Upper lobe of left lung (tissue), 6 donors: ENCODE measurements around the gene BANF2. TPM values are rescaled to one million over a fixed set of nuclear protein-coding genes. Genes with fewer than 3 reads are reported as not detected.
A peak's percentile ranks its signal among the peaks of the same experiment; 100 is the strongest.

Source experiments
- ATAC-seq, 2 donors: fragments of 200-7000 bp; cut with Tn5 transposase; one replicate each; pipeline ENCODE4 v1.9.1; 2022; ENCODE audit warnings: mild to moderate bottlenecking in 2 of 2, moderate library complexity in 2 of 2; ENCODE audit not compliant: low FRiP score in 2 of 2
- DNase-seq, 2 donors: peaks; one replicate each; pipeline ENCODE4 v3.0.0-alpha.2; 2019 to 2020
- H3K27ac ChIP-seq, 4 donors: fragments of 200-600 bp; sonication (generic); one replicate each; pipeline ENCODE4 v1.5.1; 2016 to 2019
- H3K27me3 ChIP-seq, 4 donors: fragments of 200-600 bp; sonication (generic); one replicate each; pipeline ENCODE4 v1.5.1; 2017 to 2019
- H3K36me3 ChIP-seq, 4 donors: fragments of 200-600 bp; sonication (generic); one replicate each; pipeline ENCODE4 v1.5.1; 2016 to 2019
- H3K4me1 ChIP-seq, 4 donors: fragments of 200-600 bp; sonication (generic); one replicate each; pipeline ENCODE4 v1.5.1; 2018 to 2019
- H3K4me3 ChIP-seq, 4 donors: fragments of 200-600 bp; sonication (generic); one replicate each; pipeline ENCODE4 v1.5.1; 2017 to 2019; ENCODE audit warnings: mild to moderate bottlenecking in 2 of 4, moderate library complexity in 1 of 4
- H3K9me3 ChIP-seq, 4 donors: fragments of 200-600 bp; sonication (generic); one replicate each; pipeline ENCODE4 v1.5.1; 2018 to 2019
- EP300 ChIP-seq, 4 donors: sonication (generic); formaldehyde crosslinking; IDR thresholded peaks; one replicate each; pipeline ENCODE4 v1.5.1; 2017; ENCODE audit warnings: antibody characterized with exemption in 4 of 4, control low read depth in 2 of 4
- POLR2A ChIP-seq, 4 donors: fragments of 450-650 bp; IDR thresholded peaks; one replicate each; pipeline ENCODE4 v1.5.1; 2016 to 2017; ENCODE audit warnings: antibody characterized with exemption in 4 of 4, mild to moderate bottlenecking in 2 of 4
- POLR2AphosphoS5 ChIP-seq, 2 donors: sonication (generic); formaldehyde crosslinking; IDR thresholded peaks; one replicate each; pipeline ENCODE4 v1.5.1; 2017; ENCODE audit warnings: antibody characterized with exemption in 2 of 2
- WGBS, 2 donors: methylation state at CpG; one replicate each; pipeline ENCODE4 v1.1.5; 2017 to 2018; 5-methylcytosine and 5-hydroxymethylcytosine counted together
- total RNA-seq, 6 donors: library from RNA; depleted of rRNA in 4 of 6; stranded (reverse); fragments of >200 nt in 4 of 6; gene quantifications; one replicate each; pipeline versions ENCODE4 v1.1.0 to v1.2.1, GENCODE V29; 2016 to 2021
- TF ChIP-seq, protein P1 (sequence below), 6 experiments: fragments of 450-650 bp in 4 of 6; fragments of 200-600 bp in 2 of 6; sonication (generic) in 2 of 6; IDR thresholded peaks; one replicate each; pipeline ENCODE4 v1.5.1; 2016 to 2019; ENCODE audit warnings: antibody characterized with exemption in 6 of 6
- donor health status: DM: no; HTN: no; CAD: no; lungs with moderate emphysema.
- donor health status: DM: no; HTN: yes; CAD: no; lungs with severe emphysema.

The BANF2 gene
- total RNA-seq, 6 donors from 2014 or later, result not detected

GRCh38 chr20:17680836-17681725 lies 18.7 kb upstream of the BANF2 start:
- DNase-seq (peak; percentile 87 to 98), ATAC-seq (peak; percentile 52 to 66)
- WGBS, 2 donors, result 0% methylated on average over 12 of the region's 110 CpGs
- peaks cover 0 to 27% (median 2%) of the 10 kb centered on the region in 4 donors for H3K36me3 ChIP-seq
- no peak for TF ChIP-seq POLR2A (IDR thresholded peaks at IDR 0.05)
- no peak for TF ChIP-seq EP300 (IDR thresholded peaks at IDR 0.05)
- peak; percentile 7 to 45 for TF ChIP-seq POLR2AphosphoS5 (IDR thresholded peaks at IDR 0.05)
- TF ChIP-seq, protein P1, sequence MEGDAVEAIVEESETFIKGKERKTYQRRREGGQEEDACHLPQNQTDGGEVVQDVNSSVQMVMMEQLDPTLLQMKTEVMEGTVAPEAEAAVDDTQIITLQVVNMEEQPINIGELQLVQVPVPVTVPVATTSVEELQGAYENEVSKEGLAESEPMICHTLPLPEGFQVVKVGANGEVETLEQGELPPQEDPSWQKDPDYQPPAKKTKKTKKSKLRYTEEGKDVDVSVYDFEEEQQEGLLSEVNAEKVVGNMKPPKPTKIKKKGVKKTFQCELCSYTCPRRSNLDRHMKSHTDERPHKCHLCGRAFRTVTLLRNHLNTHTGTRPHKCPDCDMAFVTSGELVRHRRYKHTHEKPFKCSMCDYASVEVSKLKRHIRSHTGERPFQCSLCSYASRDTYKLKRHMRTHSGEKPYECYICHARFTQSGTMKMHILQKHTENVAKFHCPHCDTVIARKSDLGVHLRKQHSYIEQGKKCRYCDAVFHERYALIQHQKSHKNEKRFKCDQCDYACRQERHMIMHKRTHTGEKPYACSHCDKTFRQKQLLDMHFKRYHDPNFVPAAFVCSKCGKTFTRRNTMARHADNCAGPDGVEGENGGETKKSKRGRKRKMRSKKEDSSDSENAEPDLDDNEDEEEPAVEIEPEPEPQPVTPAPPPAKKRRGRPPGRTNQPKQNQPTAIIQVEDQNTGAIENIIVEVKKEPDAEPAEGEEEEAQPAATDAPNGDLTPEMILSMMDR (IDR thresholded peaks at IDR 0.05), result peak; percentile 87 to 99 (median 98)
- peaks cover 26 to 51% (median 35%) of the 10 kb centered on the region in 4 donors for H3K4me1 ChIP-seq
- H3K27ac ChIP-seq, result peak overlapping the region; percentile 95 to 99 (median 96)
- H3K27me3 ChIP-seq, result no peaks in the 10 kb centered on the region
- no peaks in the 10 kb centered on the region for H3K9me3 ChIP-seq
- H3K4me3 ChIP-seq, result peak overlapping the region; percentile 69 to 98 (median 84)

GRCh38 chr20:17681726-17682102 lies 18.1 kb upstream of the BANF2 start:
- TF ChIP-seq, protein P1 (IDR thresholded peaks at IDR 0.05), result peak in 2 of 6 experiments; percentile 3 to 4
- TF ChIP-seq POLR2AphosphoS5 (IDR thresholded peaks at IDR 0.05), result no peak
- Histone ChIP-seq H3K36me3 (peaks cover 0 to 21% (median 2%) of the 10 kb centered on the region in 4 donors), H3K9me3 (no peaks in the 10 kb centered on the region), H3K27ac (peak overlapping the region; percentile 95 to 99 (median 96)), H3K4me1 (peaks cover 23 to 50% (median 32%) of the 10 kb centered on the region in 4 donors), H3K27me3 (no peaks in the 10 kb centered on the region), H3K4me3 (peak overlapping the region; percentile 69 to 98 (median 90))
- 1 to 5% methylated on average over 22 to 25 of the region's 65 CpGs for WGBS, 2 donors
- ATAC-seq, result no peak
- no peak for DNase-seq

GRCh38 chr20:17682103-17682888 lies 17.5 kb upstream of the BANF2 start, which contains the start of gene RRBP1:
Gene RRBP1 (minus strand): TSS chr20:17682242. CDS start chr20:17660507, 21,735 bp downstream.
- TF ChIP-seq POLR2AphosphoS5 (IDR thresholded peaks at IDR 0.05), result peak; percentile 94 to 95
- TF ChIP-seq, protein P1 (IDR thresholded peaks at IDR 0.05), result peak; percentile 62 to 88 (median 82)
- peak in 1 of 4 donors; percentile 32 for TF ChIP-seq EP300 (IDR thresholded peaks at IDR 0.05)
- TF ChIP-seq POLR2A (IDR thresholded peaks at IDR 0.05), result peak in 3 of 4 donors; percentile 96 to 99 (median 98)
- ATAC-seq (peak; percentile 96 to 98), DNase-seq (peak; percentile 98 to 99)
- Histone ChIP-seq H3K36me3 (peaks cover 0 to 20% (median 2%) of the 10 kb centered on the region in 4 donors), H3K27ac (peak within 1 kb of the TSS; percentile 95 to 99 (median 96)), H3K4me1 (peaks cover 20 to 50% (median 31%) of the 10 kb centered on the region in 4 donors), H3K27me3 (no peaks in the 10 kb centered on the region), H3K4me3 (peak within 1 kb of the TSS; percentile 69 to 98 (median 90)), H3K9me3 (no peaks in the 10 kb centered on the region)
- WGBS, 2 donors, result 0% methylated on average over 1 to 16 of the region's 79 CpGs

DNA sequence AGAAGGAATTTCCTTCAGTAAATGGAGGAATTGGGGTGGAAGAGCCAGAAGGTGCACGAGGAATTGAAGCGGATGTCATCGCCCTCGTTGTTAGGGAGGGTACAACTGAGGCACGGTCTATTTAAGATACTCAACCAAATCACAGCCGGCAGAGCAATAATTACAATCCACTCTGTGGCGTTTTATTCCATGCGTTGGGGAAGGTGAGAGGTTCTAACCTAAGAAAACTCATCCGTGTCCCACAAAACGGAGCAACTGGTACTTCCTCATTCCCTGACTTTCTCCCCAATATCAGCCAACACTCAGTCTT lies 16.9 kb upstream of the BANF2 start:
- WGBS, 2 donors, result 32 to 36% methylated on average over 10 of the region's 10 CpGs
- Histone ChIP-seq H3K9me3 (no peaks in the 10 kb centered on the region), H3K36me3 (peaks cover 0 to 17% (median 2%) of the 10 kb centered on the region in 4 donors), H3K27me3 (no peaks in the 10 kb centered on the region), H3K4me1 (peaks cover 20 to 50% (median 31%) of the 10 kb centered on the region in 4 donors), H3K27ac (peak overlapping the region; percentile 95 to 99 (median 96)), H3K4me3 (peak overlapping the region in 3 of 4 donors; percentile 69 to 98 (median 92))
- DNase-seq, result no peak
- TF ChIP-seq, protein P1 (IDR thresholded peaks at IDR 0.05), result peak in 1 of 6 experiments; percentile 11
- TF ChIP-seq EP300 (IDR thresholded peaks at IDR 0.05), result no peak
- no peak for ATAC-seq
